HG03196 (cell line): Measurements from ENCODE around the gene COL25A1.
"Not testable (repeated sequence)": the region's sequence is repeated elsewhere in the genome, so short reads cannot be mapped to it uniquely, and the experiment has no call there.

ENCODE experiments used
- ATAC-seq: cut with Tn5 transposase; IDR thresholded peaks from one replicate; pipeline ENCODE4 v1.9.1; 2021; ENCODE audit not compliant: unreplicated experiment

The COL25A1 gene

DNA sequence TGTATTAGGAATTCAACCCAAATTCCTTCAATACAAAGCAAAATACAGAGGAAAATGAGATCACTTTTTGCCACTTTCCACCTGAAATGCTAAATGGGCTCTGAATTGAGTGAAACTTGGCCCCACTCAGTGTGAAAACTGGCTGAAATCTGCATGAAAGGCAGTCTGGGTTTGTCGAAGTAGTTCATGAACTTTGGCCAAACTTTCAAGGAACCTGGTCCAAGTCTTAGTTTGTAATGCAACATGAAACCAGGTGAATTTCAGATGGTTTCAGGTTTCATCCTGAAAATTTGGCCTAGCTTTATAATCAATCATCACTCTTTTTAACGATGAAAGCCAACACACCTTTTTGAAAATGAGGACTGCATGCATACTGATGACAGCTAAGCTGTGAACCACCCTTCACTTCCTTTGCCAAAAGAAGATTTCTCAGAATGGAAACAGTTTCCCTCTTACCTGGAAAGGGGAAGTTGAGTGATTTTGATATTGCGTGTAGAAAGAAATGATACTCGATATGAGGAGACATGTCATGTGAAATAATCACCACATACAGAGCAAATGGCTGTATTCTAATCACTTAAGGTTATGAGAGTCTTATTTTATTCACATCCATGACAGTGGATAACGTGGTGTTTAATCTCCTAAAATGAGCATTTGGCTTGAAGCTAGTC is 329.7 kb downstream of the COL25A1 start:
- no peak for ATAC-seq

DNA sequence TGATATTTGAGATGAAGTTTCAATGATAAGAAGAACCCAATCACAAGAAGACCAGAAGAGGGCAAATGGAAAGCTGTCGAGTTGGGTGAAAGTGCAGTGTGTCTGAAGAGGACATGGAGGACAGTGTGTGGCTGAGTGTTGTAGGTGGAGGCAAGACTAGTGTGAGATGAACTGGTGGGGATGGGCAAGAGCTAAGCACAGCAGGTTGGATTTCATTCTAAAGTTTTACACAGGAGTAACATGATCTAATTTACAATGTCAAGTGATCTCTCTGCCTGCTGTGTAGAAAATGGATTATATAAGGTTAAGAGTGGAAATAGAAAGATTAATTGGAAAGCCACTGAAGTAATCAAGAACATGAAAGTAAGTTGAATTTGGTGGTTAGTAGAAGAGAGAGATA is 331.0 kb downstream of the COL25A1 start:
- ATAC-seq = no peak

DNA sequence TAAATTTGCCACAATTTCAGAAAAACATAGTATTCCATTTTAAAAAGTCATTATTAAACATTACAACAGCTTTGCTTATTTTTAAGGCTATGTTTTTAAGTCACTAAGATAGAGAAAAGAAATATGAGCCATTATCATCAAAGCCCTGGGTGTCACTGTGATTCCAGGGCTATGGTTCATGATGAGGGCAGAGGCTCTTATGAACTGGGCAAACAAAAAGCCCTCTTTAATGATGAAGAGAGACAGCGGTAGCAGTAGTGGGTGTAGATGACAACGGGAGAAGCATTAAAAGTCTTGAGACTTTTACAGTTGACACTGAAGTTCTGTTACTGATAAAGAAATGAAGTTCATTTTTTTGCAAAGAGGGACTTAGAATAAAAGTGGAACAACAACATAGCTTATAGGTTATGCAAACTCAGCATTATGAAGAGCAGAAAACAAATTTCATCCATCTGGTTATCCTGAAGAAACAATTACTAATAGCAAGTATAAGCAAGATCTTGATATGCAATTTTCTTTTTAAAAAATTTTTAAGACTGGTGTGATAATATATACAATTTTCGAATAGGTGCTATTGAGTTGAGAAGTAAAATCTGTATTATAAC is 336.9 kb downstream of the COL25A1 start:
- ATAC-seq = no peak

DNA sequence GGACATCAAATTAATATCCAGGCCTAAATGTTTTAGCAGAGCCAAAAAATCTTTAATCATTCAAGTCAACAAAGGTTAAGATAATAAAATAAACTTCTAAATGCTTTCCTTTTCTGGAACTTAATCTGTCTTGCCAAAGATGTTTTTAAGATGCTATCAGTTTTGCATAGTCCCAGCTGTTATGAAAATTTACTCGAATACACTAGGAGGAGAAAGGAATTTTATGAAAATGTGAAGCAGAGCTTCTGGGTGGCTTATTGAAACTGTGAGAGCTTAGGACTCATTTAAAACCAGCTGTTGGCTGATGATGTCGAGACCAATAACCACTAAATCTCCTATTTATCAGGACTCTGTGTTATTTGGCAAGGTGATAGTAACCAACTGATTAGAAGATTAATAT is 337.4 kb downstream of the COL25A1 start:
- ATAC-seq = no peak

- ATAC-seq = no peak
Measured at GRCh38 chr4:108963910-108964309, 338.5 kb downstream of the COL25A1 start.

GRCh38 chr4:108959491-108959890 is 343.0 kb downstream of the COL25A1 start:
- ATAC-seq = no peak

DNA sequence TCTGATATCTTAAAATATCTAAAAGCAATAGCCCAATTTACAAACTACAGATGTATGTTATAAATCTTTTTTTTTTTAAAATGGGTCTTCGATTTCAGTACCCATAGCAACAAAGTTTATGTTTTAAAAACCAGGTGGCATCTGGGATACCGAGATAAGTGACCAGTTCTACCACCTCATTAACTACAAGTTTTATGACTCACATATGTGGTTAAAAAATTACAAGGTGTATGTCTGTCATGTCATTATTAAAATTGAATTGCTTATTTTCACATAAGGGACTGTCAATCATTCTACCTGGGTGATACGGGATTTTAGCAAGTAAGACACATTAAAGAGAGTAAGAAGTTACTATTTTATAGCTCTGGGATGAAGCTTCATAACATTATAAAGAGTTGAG is 347.6 kb downstream of the COL25A1 start:
- ATAC-seq = no peak

- no peak for ATAC-seq
Measured at GRCh38 chr4:108953941-108954340, 348.5 kb downstream of the COL25A1 start.

DNA sequence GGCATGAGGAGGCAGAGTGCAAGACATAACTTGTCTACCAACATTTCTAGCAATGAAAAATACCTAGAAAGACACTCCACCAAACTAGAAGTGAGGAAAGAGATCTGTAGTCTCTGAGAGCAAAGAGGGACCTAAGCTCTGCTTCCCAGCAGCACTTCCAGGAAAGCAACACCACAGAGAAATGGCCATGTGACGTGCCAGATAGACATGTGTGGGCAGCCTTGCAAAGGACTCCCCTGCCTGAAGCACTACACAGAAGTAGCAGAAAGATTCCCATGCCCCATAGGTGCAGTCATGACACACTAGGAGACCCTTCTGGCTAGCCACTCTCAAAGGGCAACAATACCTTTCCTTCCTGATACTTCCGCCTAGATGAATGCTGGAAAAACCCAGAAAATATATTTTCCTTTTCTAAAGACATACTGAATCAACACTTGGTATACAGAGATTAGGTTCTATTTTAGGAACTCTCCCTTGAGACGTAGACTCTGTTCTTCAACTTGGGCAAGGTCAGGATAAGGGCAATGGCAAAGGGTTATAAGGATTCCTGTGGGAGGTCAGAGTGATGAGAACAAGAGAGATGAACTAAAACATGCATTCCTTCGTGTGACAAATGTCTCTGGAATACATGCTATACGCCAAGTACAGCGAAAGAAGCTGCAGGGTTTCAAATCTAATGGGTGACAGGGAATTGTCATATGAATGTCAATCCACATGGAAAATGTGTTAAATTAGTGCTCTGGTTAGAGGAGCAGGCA is 352.1 kb downstream of the COL25A1 start:
- ATAC-seq = no peak

DNA sequence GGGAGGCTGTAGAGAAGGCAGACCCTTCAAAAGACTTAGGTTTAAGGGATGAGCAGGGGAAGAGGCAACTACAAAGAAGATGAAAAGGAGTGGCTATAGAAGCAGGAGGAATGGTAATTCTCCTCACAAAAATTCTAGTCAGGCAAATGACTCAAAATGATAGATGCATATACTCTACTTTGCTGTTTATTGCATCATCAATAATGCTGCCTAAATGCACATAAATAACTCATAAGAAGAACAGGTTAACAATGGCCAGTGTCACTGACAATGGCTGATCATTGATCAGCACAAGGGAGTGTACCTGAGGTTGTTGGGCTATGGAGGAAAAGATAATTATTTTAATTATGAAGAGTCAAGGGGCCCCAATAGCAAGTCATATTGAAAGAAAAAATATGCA is 354.9 kb downstream of the COL25A1 start:
- ATAC-seq = no peak

GRCh38 chr4:108946237-108946636 is 356.2 kb downstream of the COL25A1 start:
- ATAC-seq = no peak

DNA sequence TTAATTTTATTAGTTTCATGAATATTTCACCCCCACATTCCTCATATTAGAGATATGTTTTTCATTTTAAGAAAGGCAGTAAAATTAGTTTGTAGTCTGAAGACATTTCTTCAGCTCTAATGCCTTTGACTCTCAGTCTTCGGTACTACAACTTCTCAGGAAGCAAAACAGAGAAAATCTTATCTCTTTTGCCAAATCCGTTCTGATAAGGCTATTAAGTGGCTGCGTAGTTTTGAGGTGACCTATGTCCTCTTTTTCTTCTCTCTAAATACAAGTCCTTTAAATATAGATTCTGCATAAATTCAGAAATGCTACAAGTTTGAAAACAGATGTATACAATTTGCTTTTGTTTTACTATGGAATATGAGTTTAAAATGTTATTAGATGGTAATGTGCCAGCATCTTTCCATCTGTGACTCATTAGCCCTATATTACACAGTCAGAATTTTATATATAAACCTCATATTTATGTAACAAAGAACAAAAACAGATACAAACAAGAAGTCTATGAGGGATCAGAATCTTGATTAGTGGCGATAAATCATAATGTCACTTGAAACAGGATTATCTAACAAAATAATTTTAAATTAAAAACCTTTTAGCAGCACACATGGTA is 358.4 kb downstream of the COL25A1 start:
- no peak for ATAC-seq

DNA sequence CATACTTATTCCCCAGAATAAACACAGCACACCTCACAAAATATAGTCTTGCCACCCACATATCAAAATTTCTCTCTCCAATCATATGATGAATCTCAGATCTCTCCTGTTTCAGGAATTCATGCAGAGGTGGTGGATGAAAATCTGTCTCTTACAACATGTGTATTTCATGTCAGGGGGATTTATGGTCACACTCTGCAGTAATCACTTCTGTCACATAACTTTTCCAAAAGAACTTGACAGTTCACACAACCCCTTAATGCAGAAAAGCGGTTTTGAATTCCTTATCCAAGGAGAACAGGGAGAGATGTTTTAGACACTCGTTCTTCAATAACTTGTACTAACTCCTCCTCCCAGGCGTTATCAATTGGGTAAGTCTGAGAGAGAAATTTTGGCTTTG is 359.1 kb downstream of the COL25A1 start:
- no peak for ATAC-seq

DNA sequence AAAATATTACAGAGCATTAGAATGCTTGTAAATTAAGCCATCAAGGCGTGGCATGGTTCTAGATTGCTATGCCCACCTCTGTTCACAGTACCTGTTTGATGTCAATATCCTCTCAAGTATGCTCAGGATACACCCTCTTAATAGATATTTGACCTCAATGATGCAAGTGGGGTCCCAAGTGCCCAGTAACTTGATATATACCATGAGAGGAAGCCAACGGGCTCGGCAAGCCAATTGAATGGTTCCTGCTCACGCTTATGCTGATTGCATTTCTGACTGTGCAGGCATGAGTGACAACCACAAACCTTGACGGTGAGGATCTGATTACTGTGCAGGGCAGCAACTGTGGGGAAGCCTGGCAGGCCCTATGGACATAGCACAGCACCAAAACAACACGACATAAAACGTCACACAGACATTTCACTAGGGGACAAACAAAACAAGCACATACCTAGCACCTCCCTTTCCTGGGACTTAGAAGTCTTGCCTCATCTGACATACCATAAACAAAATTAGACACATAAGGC is 360.5 kb downstream of the COL25A1 start:
- no peak for ATAC-seq

GRCh38 chr4:108940634-108941033 is 361.8 kb downstream of the COL25A1 start:
- no peak for ATAC-seq

DNA sequence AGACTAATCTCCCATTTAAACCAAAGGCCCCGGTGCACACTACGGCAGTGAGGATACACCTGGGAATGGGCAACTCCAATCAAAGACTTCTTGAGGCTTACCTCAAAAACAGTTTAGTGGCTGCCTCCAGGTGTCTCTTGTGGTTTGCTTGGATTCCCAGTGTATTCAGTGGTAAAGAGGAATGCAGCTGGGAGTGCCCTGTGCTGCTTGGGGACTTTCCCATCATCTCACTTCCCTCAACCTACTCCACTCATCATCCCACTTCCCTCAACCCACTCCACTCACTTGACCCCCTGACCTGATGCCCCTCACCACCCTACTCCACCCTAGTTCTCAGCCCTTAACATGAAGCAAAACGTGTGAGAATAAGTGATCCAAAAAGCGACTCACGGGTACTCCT is 362.3 kb downstream of the COL25A1 start:
- no peak for ATAC-seq

- no peak for ATAC-seq
Measured at GRCh38 chr4:108937066-108937465, 365.4 kb downstream of the COL25A1 start.

GRCh38 chr4:108933925-108934324 is 368.5 kb downstream of the COL25A1 start:
- not testable (repeated sequence) for ATAC-seq

- ATAC-seq = no peak
Measured at GRCh38 chr4:108933046-108933445, 369.4 kb downstream of the COL25A1 start.

GRCh38 chr4:108931926-108932325 is 370.5 kb downstream of the COL25A1 start:
- no peak for ATAC-seq

DNA sequence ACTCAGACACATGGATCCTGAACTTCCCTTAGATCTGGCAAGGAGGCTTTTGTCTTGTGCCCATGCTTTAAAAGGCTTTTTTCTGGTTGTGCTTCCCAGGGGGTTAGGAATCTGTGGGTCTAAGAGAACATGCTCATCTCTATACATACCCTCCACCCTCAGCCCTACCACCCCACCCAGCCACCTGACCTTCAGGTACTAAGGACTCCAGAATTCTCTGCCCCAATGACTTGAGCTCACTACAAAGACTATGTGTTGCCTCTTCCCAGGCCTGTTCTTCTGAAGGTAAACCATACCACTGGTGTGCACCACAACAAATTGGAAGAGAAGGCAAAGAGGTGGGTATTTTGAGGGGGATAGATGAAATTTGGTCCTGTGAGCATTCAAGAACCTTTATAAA is 372.3 kb downstream of the COL25A1 start:
- no peak for ATAC-seq

- no peak for ATAC-seq
Measured at GRCh38 chr4:108926781-108927180, 375.7 kb downstream of the COL25A1 start.
